Neural cell (in vitro differentiated cells): Measurements from ENCODE around the gene GATA6. TPM values are rescaled to one million over a fixed set of nuclear protein-coding genes. Genes with fewer than 3 reads are reported as not detected.

Source experiments
- H2AFZ ChIP-seq: fragments of 200-600, 300-800 bp; sonication (generic), shearing (Covaris generic); 2 replicates; pipeline ENCODE4 v1.6.0; 2014; ENCODE audit warnings: low read depth, mild to moderate bottlenecking, antibody characterized with exemption, low read length, moderate library complexity
- H3F3A ChIP-seq: fragments of 200-600 bp; shearing (Covaris generic); 2 replicates; pipeline ENCODE4 v1.6.1; 2016; ENCODE audit warnings: mild to moderate bottlenecking, moderate library complexity, mixed read lengths, antibody characterized with exemption, low read length; ENCODE audit not compliant: insufficient read depth, poor library complexity, severe bottlenecking
- H3K27ac ChIP-seq: fragments of 200-600, 300-800 bp; sonication (generic), shearing (Covaris generic); 2 replicates; pipeline ENCODE4 v1.5.1; 2014; ENCODE audit warnings: mild to moderate bottlenecking, low read length, moderate library complexity
- H3K27me3 ChIP-seq: fragments of 300-800, 200-600 bp; sonication (generic), shearing (Covaris generic); 2 replicates; pipeline ENCODE4 v1.6.0; 2014; ENCODE audit warnings: mild to moderate bottlenecking, low read depth, low read length, moderate library complexity; ENCODE audit not compliant: insufficient read depth
- H3K36me3 ChIP-seq: fragments of 300-800, 200-600 bp; sonication (generic), shearing (Covaris generic); 2 replicates; pipeline ENCODE4 v1.5.1; 2014; ENCODE audit warnings: mild to moderate bottlenecking, antibody characterized with exemption, low read length, moderate library complexity; ENCODE audit not compliant: insufficient read depth
- H3K4me2 ChIP-seq: fragments of 300-800, 200-600 bp; sonication (generic), shearing (Covaris generic); 2 replicates; pipeline ENCODE4 v1.6.0; 2014; ENCODE audit warnings: mild to moderate bottlenecking, low read length
- H3K4me3 ChIP-seq: fragments of 300-800, 200-600 bp; sonication (generic), shearing (Covaris generic); 2 replicates; pipeline ENCODE4 v1.5.1; 2014; ENCODE audit warnings: mild to moderate bottlenecking, low read length, moderate library complexity
- H3K79me2 ChIP-seq: fragments of 200-600 bp; shearing (Covaris generic); replicated peaks from 2 replicates; pipeline ENCODE4 v1.6.0; 2014; ENCODE audit warnings: mild to moderate bottlenecking, low read length, moderate library complexity; ENCODE audit not compliant: insufficient read depth
- H3K9ac ChIP-seq: fragments of 300-800, 200-600 bp; sonication (generic), shearing (Covaris generic); 2 replicates; pipeline ENCODE4 v1.6.1; 2016; ENCODE audit warnings: mild to moderate bottlenecking, low read length, mixed read lengths
- H3K9me2 ChIP-seq: fragments of 200-600 bp; shearing (Covaris generic); 2 replicates; pipeline ENCODE4 v1.6.1; 2016; ENCODE audit warnings: mild to moderate bottlenecking, low read length, mixed read lengths; ENCODE audit not compliant: insufficient read depth
- H3K9me3 ChIP-seq: fragments of 200-600, 300-800 bp; sonication (generic), shearing (Covaris generic); 2 replicates; pipeline ENCODE4 v1.6.1; 2016; ENCODE audit warnings: mild to moderate bottlenecking, mixed run types, low read length, moderate library complexity, mixed read lengths
- H4K20me1 ChIP-seq: fragments of 200-600 bp; shearing (Covaris generic); 2 replicates; pipeline ENCODE4 v1.6.1; 2016; ENCODE audit warnings: mild to moderate bottlenecking, mixed run types; ENCODE audit not compliant: insufficient read depth
- EP300 ChIP-seq: fragments of 450-650 bp; conservative IDR thresholded peaks from 2 replicates; pipeline ENCODE4 v1.6.1; 2014; ENCODE audit warnings: antibody characterized with exemption, mild to moderate bottlenecking, moderate library complexity; ENCODE audit not compliant: poor library complexity, severe bottlenecking
- EZH2 ChIP-seq: fragments of 200-600, 300-800 bp; shearing (Covaris generic), sonication (generic); IDR thresholded peaks from 2 replicates; pipeline ENCODE4 v1.6.1; 2014; ENCODE audit warnings: antibody characterized with exemption, low read length, borderline replicate concordance, mild to moderate bottlenecking; ENCODE audit not compliant: insufficient read depth, poor library complexity, severe bottlenecking
- MXI1 ChIP-seq: fragments of 450-650 bp; conservative IDR thresholded peaks from 2 replicates; pipeline ENCODE4 v1.6.1; 2014; ENCODE audit warnings: antibody characterized with exemption, mild to moderate bottlenecking; ENCODE audit not compliant: poor library complexity, severe bottlenecking
- POLR2AphosphoS5 ChIP-seq: IDR thresholded peaks from 2 replicates; pipeline ENCODE4 v1.6.1; 2012
- RAD21 ChIP-seq: fragments of 450-650 bp; conservative IDR thresholded peaks from 2 replicates; pipeline ENCODE4 v1.6.1; 2014; ENCODE audit warnings: antibody characterized with exemption, mild to moderate bottlenecking, moderate library complexity
- SMC3 ChIP-seq: fragments of 450-650 bp; conservative IDR thresholded peaks from 2 replicates; pipeline ENCODE4 v1.6.1; 2014; ENCODE audit warnings: antibody characterized with exemption, mild to moderate bottlenecking, moderate library complexity; ENCODE audit not compliant: poor library complexity
- TAF1 ChIP-seq: IDR thresholded peaks from 2 replicates; pipeline ENCODE4 v1.6.1; 2012; ENCODE audit warnings: low read depth
- polyA plus RNA-seq: library from polyadenylated mRNA; depleted of rRNA; stranded (reverse); fragments of >200 nt; gene quantifications from 2 replicates; pipeline ENCODE4 v1.2.3, GENCODE V29; 2014
- TF ChIP-seq, protein P1 (sequence below): IDR thresholded peaks from 2 replicates; pipeline ENCODE4 v1.6.1; 2012; ENCODE audit warnings: borderline replicate concordance
- TF ChIP-seq, protein P2 (sequence below): fragments of 450-650 bp; IDR thresholded peaks from 2 replicates; pipeline ENCODE4 v1.5.1; 2014; ENCODE audit warnings: antibody characterized with exemption, mild to moderate bottlenecking, moderate library complexity; ENCODE audit not compliant: poor library complexity, severe bottlenecking

The GATA6 gene
- polyA plus RNA-seq, 1 donor from 2014 or later, result not detected

DNA sequence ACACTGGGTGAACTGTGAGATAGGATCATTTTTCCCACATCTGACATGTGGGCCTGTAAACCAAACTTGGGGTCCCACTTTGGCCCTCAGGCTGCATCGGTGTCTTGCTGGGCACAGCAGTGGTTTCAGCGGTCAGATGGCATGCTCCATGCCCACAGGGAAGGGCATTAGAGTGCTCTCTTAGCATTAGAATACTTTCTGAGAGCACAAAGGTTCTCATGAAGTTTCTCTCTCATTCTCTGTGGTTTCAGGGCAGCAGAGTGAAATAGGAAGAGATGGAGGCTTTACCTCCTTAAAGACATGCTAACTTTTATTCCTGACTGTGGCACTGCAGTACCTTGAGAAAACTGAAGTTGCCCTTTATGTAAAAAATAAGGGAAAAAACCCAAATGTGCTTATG lies 36.6 kb upstream of the GATA6 start:
- Histone ChIP-seq H3K79me2 (no peaks in the 10 kb centered on the region), H3K4me3 (no peak overlapping the region), H3K27me3 (no peaks in the 10 kb centered on the region), H3K4me2 (no peak overlapping the region), H3K27ac (no peak overlapping the region), H4K20me1 (no peaks in the 10 kb centered on the region), H2AFZ (no peak overlapping the region), H3K9me3 (no peaks in the 10 kb centered on the region), H3F3A (no peaks in the 10 kb centered on the region), H3K9me2 (no peaks in the 10 kb centered on the region), H3K9ac (no peak overlapping the region), H3K36me3 (no peaks in the 10 kb centered on the region)
- TF ChIP-seq, protein P1, sequence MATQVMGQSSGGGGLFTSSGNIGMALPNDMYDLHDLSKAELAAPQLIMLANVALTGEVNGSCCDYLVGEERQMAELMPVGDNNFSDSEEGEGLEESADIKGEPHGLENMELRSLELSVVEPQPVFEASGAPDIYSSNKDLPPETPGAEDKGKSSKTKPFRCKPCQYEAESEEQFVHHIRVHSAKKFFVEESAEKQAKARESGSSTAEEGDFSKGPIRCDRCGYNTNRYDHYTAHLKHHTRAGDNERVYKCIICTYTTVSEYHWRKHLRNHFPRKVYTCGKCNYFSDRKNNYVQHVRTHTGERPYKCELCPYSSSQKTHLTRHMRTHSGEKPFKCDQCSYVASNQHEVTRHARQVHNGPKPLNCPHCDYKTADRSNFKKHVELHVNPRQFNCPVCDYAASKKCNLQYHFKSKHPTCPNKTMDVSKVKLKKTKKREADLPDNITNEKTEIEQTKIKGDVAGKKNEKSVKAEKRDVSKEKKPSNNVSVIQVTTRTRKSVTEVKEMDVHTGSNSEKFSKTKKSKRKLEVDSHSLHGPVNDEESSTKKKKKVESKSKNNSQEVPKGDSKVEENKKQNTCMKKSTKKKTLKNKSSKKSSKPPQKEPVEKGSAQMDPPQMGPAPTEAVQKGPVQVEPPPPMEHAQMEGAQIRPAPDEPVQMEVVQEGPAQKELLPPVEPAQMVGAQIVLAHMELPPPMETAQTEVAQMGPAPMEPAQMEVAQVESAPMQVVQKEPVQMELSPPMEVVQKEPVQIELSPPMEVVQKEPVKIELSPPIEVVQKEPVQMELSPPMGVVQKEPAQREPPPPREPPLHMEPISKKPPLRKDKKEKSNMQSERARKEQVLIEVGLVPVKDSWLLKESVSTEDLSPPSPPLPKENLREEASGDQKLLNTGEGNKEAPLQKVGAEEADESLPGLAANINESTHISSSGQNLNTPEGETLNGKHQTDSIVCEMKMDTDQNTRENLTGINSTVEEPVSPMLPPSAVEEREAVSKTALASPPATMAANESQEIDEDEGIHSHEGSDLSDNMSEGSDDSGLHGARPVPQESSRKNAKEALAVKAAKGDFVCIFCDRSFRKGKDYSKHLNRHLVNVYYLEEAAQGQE, result no peak
- no peak for TF ChIP-seq SMC3

DNA sequence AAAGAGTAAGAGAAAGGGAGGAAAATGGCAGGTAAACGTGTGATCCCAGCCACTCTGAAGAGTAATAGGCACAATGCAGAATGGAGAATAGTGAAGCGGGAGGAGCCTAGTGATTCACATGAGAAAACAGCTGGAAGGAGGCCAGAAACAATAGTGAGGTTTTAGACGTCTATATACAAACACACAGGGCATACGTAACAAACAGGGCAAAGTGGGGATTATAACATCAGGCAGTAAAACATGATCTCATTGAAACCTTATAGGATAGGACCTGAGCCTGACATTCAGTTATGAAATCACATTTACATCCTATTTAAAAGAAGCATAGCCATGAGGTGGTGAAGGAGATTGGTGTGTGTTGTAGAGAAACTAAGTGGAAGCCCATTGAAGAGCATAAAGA lies 33.0 kb upstream of the GATA6 start:
- no peaks in the 10 kb centered on the region for H3K27me3 ChIP-seq
- no peaks in the 10 kb centered on the region for H3F3A ChIP-seq
- H3K9ac ChIP-seq, result no peak overlapping the region
- no peak overlapping the region for H2AFZ ChIP-seq
- no peaks in the 10 kb centered on the region for H3K79me2 ChIP-seq
- no peaks in the 10 kb centered on the region for H3K36me3 ChIP-seq
- H3K9me3 ChIP-seq, result no peaks in the 10 kb centered on the region
- no peak overlapping the region for H3K27ac ChIP-seq
- no peaks in the 10 kb centered on the region for H3K9me2 ChIP-seq
- no peaks in the 10 kb centered on the region for H4K20me1 ChIP-seq
- no peak overlapping the region for H3K4me2 ChIP-seq
- TF ChIP-seq MXI1 (no peak), RAD21 (no peak), TAF1 (no peak), EP300 (no peak), EZH2 (no peak), SMC3 (no peak), POLR2AphosphoS5 (no peak)
- TF ChIP-seq, protein P1, result no peak
- TF ChIP-seq, protein P2, sequence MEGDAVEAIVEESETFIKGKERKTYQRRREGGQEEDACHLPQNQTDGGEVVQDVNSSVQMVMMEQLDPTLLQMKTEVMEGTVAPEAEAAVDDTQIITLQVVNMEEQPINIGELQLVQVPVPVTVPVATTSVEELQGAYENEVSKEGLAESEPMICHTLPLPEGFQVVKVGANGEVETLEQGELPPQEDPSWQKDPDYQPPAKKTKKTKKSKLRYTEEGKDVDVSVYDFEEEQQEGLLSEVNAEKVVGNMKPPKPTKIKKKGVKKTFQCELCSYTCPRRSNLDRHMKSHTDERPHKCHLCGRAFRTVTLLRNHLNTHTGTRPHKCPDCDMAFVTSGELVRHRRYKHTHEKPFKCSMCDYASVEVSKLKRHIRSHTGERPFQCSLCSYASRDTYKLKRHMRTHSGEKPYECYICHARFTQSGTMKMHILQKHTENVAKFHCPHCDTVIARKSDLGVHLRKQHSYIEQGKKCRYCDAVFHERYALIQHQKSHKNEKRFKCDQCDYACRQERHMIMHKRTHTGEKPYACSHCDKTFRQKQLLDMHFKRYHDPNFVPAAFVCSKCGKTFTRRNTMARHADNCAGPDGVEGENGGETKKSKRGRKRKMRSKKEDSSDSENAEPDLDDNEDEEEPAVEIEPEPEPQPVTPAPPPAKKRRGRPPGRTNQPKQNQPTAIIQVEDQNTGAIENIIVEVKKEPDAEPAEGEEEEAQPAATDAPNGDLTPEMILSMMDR, result no peak
- no peak overlapping the region for H3K4me3 ChIP-seq
